KMS-11 (cell line): ENCODE measurements around the gene DHRS3.

ENCODE experiments used
- H2AFZ ChIP-seq: fragments of 200-600 bp; sonication (generic); 2 replicates; pipeline ENCODE4 v1.6.1; 2016; ENCODE audit warnings: antibody characterized with exemption, mixed run types, low read depth
- H3K27ac ChIP-seq: fragments of 200-600 bp; sonication (generic); 2 replicates; pipeline ENCODE4 v1.6.1; 2016; ENCODE audit warnings: mild to moderate bottlenecking, mixed run types
- H3K27me3 ChIP-seq: fragments of 200-600 bp; sonication (generic); 2 replicates; pipeline ENCODE4 v1.6.1; 2017; ENCODE audit warnings: mild to moderate bottlenecking, low read depth, mixed run types, moderate library complexity; ENCODE audit not compliant: insufficient read depth
- H3K36me3 ChIP-seq: fragments of 200-600 bp; sonication (generic); 2 replicates; pipeline ENCODE4 v1.6.1; 2017; ENCODE audit warnings: mild to moderate bottlenecking, mixed run types; ENCODE audit not compliant: insufficient read depth
- H3K4me1 ChIP-seq: fragments of 200-600 bp; sonication (generic); 2 replicates; pipeline ENCODE4 v1.6.1; 2016; ENCODE audit warnings: mild to moderate bottlenecking, low read depth, mixed run types; ENCODE audit not compliant: poor library complexity, severe bottlenecking
- H3K4me2 ChIP-seq: fragments of 200-600 bp; sonication (generic); 2 replicates; pipeline ENCODE4 v1.7.0; 2016; ENCODE audit warnings: mild to moderate bottlenecking, mixed run types
- H3K4me3 ChIP-seq: fragments of 200-600 bp; sonication (generic); IDR thresholded peaks from 2 replicates; pipeline ENCODE4 v1.6.1; 2017; ENCODE audit warnings: low read depth, low read length, mixed read lengths; ENCODE audit not compliant: insufficient read depth
- H3K79me2 ChIP-seq: fragments of 200-600 bp; sonication (generic); 2 replicates; pipeline ENCODE4 v1.6.1; 2016; ENCODE audit warnings: low read depth, mixed run types; ENCODE audit not compliant: insufficient read depth
- H3K9ac ChIP-seq: fragments of 200-600 bp; sonication (generic); 2 replicates; pipeline ENCODE4 v1.6.1; 2016; ENCODE audit warnings: mild to moderate bottlenecking, mixed run types
- H4K20me1 ChIP-seq: fragments of 200-600 bp; sonication (generic); 2 replicates; pipeline ENCODE4 v1.6.1; 2016; ENCODE audit warnings: mild to moderate bottlenecking, mixed run types; ENCODE audit not compliant: insufficient read depth
- TF ChIP-seq, protein P1 (sequence below): fragments of 200-600 bp; sonication (generic); conservative IDR thresholded peaks from 2 replicates; pipeline ENCODE4 v1.6.1; 2017; ENCODE audit warnings: low read depth, mild to moderate bottlenecking, antibody characterized with exemption, low read length, moderate library complexity, mixed read lengths

Gene DHRS3

GRCh38 chr1:12618661-12618964, 603 bp upstream of the DHRS3 start:
- TF ChIP-seq, protein P1, sequence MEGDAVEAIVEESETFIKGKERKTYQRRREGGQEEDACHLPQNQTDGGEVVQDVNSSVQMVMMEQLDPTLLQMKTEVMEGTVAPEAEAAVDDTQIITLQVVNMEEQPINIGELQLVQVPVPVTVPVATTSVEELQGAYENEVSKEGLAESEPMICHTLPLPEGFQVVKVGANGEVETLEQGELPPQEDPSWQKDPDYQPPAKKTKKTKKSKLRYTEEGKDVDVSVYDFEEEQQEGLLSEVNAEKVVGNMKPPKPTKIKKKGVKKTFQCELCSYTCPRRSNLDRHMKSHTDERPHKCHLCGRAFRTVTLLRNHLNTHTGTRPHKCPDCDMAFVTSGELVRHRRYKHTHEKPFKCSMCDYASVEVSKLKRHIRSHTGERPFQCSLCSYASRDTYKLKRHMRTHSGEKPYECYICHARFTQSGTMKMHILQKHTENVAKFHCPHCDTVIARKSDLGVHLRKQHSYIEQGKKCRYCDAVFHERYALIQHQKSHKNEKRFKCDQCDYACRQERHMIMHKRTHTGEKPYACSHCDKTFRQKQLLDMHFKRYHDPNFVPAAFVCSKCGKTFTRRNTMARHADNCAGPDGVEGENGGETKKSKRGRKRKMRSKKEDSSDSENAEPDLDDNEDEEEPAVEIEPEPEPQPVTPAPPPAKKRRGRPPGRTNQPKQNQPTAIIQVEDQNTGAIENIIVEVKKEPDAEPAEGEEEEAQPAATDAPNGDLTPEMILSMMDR, result no peak
- no peaks in the 10 kb centered on the region for H3K36me3 ChIP-seq
- no peak overlapping the region for H3K9ac ChIP-seq
- H3K79me2 ChIP-seq, result no peaks in the 10 kb centered on the region
- H3K27me3 ChIP-seq, result peaks cover 15% of the 10 kb centered on the region
- H2AFZ ChIP-seq, result peak overlapping the region; percentile 54; the same call in 1 of the 2 replicates
- H3K27ac ChIP-seq, result no peak overlapping the region
- peaks cover 18% of the 10 kb centered on the region for H3K4me1 ChIP-seq
- no peak overlapping the region for H3K4me3 ChIP-seq
- peak overlapping the region; percentile 38; the same call in 1 of the 2 replicates for H3K4me2 ChIP-seq
- H4K20me1 ChIP-seq, result no peaks in the 10 kb centered on the region

GRCh38 chr1:12617511-12617900, 504 bp downstream of the DHRS3 start:
- Histone ChIP-seq H3K4me1 (peaks cover 18% of the 10 kb centered on the region), H4K20me1 (no peaks in the 10 kb centered on the region), H3K9ac (no peak overlapping the region), H3K4me2 (no peak overlapping the region; the same call in 1 of the 2 replicates), H3K36me3 (no peaks in the 10 kb centered on the region), H2AFZ (no peak overlapping the region), H3K4me3 (no peak overlapping the region), H3K27ac (no peak overlapping the region), H3K27me3 (peaks cover 19% of the 10 kb centered on the region), H3K79me2 (no peaks in the 10 kb centered on the region)
- TF ChIP-seq, protein P1, result no peak

GRCh38 chr1:12616709-12617373, 1.2 kb downstream of the DHRS3 start:
- TF ChIP-seq, protein P1, result no peak
- no peaks in the 10 kb centered on the region for H3K79me2 ChIP-seq
- no peaks in the 10 kb centered on the region for H3K36me3 ChIP-seq
- no peak overlapping the region for H2AFZ ChIP-seq
- peaks cover 18% of the 10 kb centered on the region for H3K4me1 ChIP-seq
- no peak overlapping the region for H3K4me2 ChIP-seq
- H4K20me1 ChIP-seq, result no peaks in the 10 kb centered on the region
- H3K4me3 ChIP-seq, result no peak overlapping the region
- no peak overlapping the region for H3K9ac ChIP-seq
- H3K27ac ChIP-seq, result no peak overlapping the region
- H3K27me3 ChIP-seq, result peaks cover 19% of the 10 kb centered on the region

GRCh38 chr1:12615865-12616708, 1.9 kb downstream of the DHRS3 start:
- Histone ChIP-seq H3K36me3 (no peaks in the 10 kb centered on the region), H3K4me2 (no peak overlapping the region), H3K79me2 (no peaks in the 10 kb centered on the region), H3K4me1 (peaks cover 18% of the 10 kb centered on the region), H3K4me3 (no peak overlapping the region), H3K27me3 (peaks cover 19% of the 10 kb centered on the region), H3K9ac (no peak overlapping the region), H3K27ac (no peak overlapping the region), H2AFZ (no peak overlapping the region), H4K20me1 (no peaks in the 10 kb centered on the region)
- TF ChIP-seq, protein P1, result no peak
